H9 (cell line): Measurements from ENCODE around the gene ABCA3. TPM values are rescaled to one million over a fixed set of nuclear protein-coding genes. Genes with fewer than 3 reads are reported as not detected.

ENCODE experiments used
- DNase-seq: peaks from one replicate; pipeline ENCODE4 v3.0.0-alpha.2; 2017
- H2AFZ ChIP-seq: one replicate; pipeline ENCODE4 v1.6.1; 2013; ENCODE audit warnings: mild to moderate bottlenecking, low read length, control low read depth, moderate library complexity
- H2AK5ac ChIP-seq: 2 replicates; pipeline ENCODE4 v1.6.1; 2013; ENCODE audit warnings: low read length, control low read depth, mixed read lengths; ENCODE audit not compliant: insufficient read length
- H2BK120ac ChIP-seq: one replicate; pipeline ENCODE4 v1.6.1; 2013; ENCODE audit warnings: low read depth, mild to moderate bottlenecking, low read length, control low read depth, inconsistent platforms; ENCODE audit not compliant: poor library complexity, severe bottlenecking
- H2BK12ac ChIP-seq: 2 replicates; pipeline ENCODE4 v1.6.1; 2013; ENCODE audit warnings: low read length, control low read depth, mixed read lengths, low read depth; ENCODE audit not compliant: insufficient read length
- H2BK15ac ChIP-seq: 2 replicates; pipeline ENCODE4 v1.6.1; 2013; ENCODE audit warnings: low read depth, low read length, control low read depth
- H2BK20ac ChIP-seq: one replicate; pipeline ENCODE4 v1.6.1; 2013; ENCODE audit warnings: low read depth, mild to moderate bottlenecking, low read length, control low read depth, inconsistent platforms; ENCODE audit not compliant: poor library complexity, severe bottlenecking
- H2BK5ac ChIP-seq: 2 replicates; pipeline ENCODE4 v1.6.1; 2013; ENCODE audit warnings: low read length, control low read depth, mixed read lengths; ENCODE audit not compliant: insufficient read length
- H3K14ac ChIP-seq: 2 replicates; pipeline ENCODE4 v1.6.1; 2013; ENCODE audit warnings: low read length, control low read depth; ENCODE audit not compliant: insufficient read depth
- H3K18ac ChIP-seq: 2 replicates; pipeline ENCODE4 v1.6.1; 2013; ENCODE audit warnings: low read depth, mild to moderate bottlenecking, mixed read lengths, low read length, control low read depth; ENCODE audit not compliant: insufficient read length
- H3K23ac ChIP-seq: 2 replicates; pipeline ENCODE4 v1.6.1; 2013; ENCODE audit warnings: low read length, control low read depth, mixed read lengths, low read depth; ENCODE audit not compliant: insufficient read length
- H3K23me2 ChIP-seq: 2 replicates; pipeline ENCODE4 v1.6.1; 2013; ENCODE audit warnings: low read depth, mild to moderate bottlenecking, mixed read lengths, low read length, control low read depth; ENCODE audit not compliant: insufficient read length, poor library complexity, severe bottlenecking
- H3K27ac ChIP-seq: 2 replicates; pipeline ENCODE4 v1.5.1; 2013; ENCODE audit warnings: low read length, control low read depth, mixed read lengths, low read depth; ENCODE audit not compliant: insufficient read length
- H3K27me3 ChIP-seq: 2 replicates; pipeline ENCODE4 v1.6.1; 2013; ENCODE audit warnings: low read length, control low read depth, inconsistent platforms; ENCODE audit not compliant: insufficient read depth
- H3K4ac ChIP-seq: 2 replicates; pipeline ENCODE4 v1.6.1; 2013; ENCODE audit warnings: low read depth, mild to moderate bottlenecking, control low read depth, inconsistent platforms, low read length, moderate library complexity
- H3K4me1 ChIP-seq: 2 replicates; pipeline ENCODE4 v1.6.1; 2013; ENCODE audit warnings: low read length, control low read depth, inconsistent platforms; ENCODE audit not compliant: insufficient read depth
- H3K4me2 ChIP-seq: 2 replicates; pipeline ENCODE4 v1.6.1; 2013; ENCODE audit warnings: low read length, control low read depth, mixed read lengths; ENCODE audit not compliant: insufficient read length, insufficient read depth
- H3K56ac ChIP-seq: 2 replicates; pipeline ENCODE4 v1.6.1; 2013; ENCODE audit warnings: low read depth, mild to moderate bottlenecking, mixed read lengths, low read length, control low read depth; ENCODE audit not compliant: insufficient read length
- H3K79me1 ChIP-seq: 2 replicates; pipeline ENCODE4 v1.6.1; 2013; ENCODE audit warnings: low read depth, mild to moderate bottlenecking, moderate library complexity, low read length, control low read depth, inconsistent platforms; ENCODE audit not compliant: insufficient read depth, poor library complexity, severe bottlenecking
- H3K79me2 ChIP-seq: 2 replicates; pipeline ENCODE4 v1.6.1; 2013; ENCODE audit warnings: low read length, control low read depth, inconsistent platforms; ENCODE audit not compliant: insufficient read depth
- H3K9ac ChIP-seq: 2 replicates; pipeline ENCODE4 v1.6.1; 2013; ENCODE audit warnings: low read length, control low read depth, mixed read lengths; ENCODE audit not compliant: insufficient read length; ENCODE audit errors: extremely low read depth
- H3K9me3 ChIP-seq: one replicate; pipeline ENCODE4 v1.6.1; 2013; ENCODE audit warnings: low read depth, low read length, inconsistent platforms; ENCODE audit not compliant: control insufficient read depth
- H3T11ph ChIP-seq: one replicate; pipeline ENCODE4 v1.6.1; 2013; ENCODE audit warnings: mild to moderate bottlenecking, low read length, control low read depth, inconsistent platforms
- H4K20me1 ChIP-seq: one replicate; pipeline ENCODE4 v1.6.1; 2013; ENCODE audit not compliant: control insufficient read depth, insufficient read length, insufficient read depth
- H4K5ac ChIP-seq: 2 replicates; pipeline ENCODE4 v1.6.1; 2013; ENCODE audit warnings: low read depth, mild to moderate bottlenecking, mixed read lengths, low read length, control low read depth; ENCODE audit not compliant: insufficient read length
- H4K8ac ChIP-seq: replicated peaks from 2 replicates; pipeline ENCODE4 v1.6.1; 2013; ENCODE audit warnings: low read length, control low read depth, mixed read lengths, low read depth; ENCODE audit not compliant: insufficient read length
- H4K91ac ChIP-seq: 2 replicates; pipeline ENCODE4 v1.6.1; 2013; ENCODE audit warnings: low read depth, mild to moderate bottlenecking, moderate library complexity, mixed read lengths, low read length, control low read depth; ENCODE audit not compliant: insufficient read length
- H3K27ac Mint-ChIP-seq, 3 experiments: 2 replicates in 2 of 3; 3 replicates in 1 of 3; pipeline ENCODE4 v1.8.0; 2020 to 2021; ENCODE audit warnings: mixed read lengths in 3 of 3, mild to moderate bottlenecking in 1 of 3, moderate library complexity in 1 of 3
- H3K27me3 Mint-ChIP-seq: 2 replicates; pipeline ENCODE4 v1.8.0; 2021; ENCODE audit warnings: low read depth, mild to moderate bottlenecking, moderate library complexity, mixed read lengths
- H3K36me3 Mint-ChIP-seq, 3 experiments: 2 replicates in 2 of 3; 3 replicates in 1 of 3; pipeline ENCODE4 v1.8.0; 2020 to 2021; ENCODE audit warnings: low read depth in 3 of 3, mixed read lengths in 3 of 3; ENCODE audit not compliant: insufficient read depth in 1 of 3
- H3K4me1 Mint-ChIP-seq, 2 experiments: 2 replicates each; pipeline ENCODE4 v1.8.0; 2020; ENCODE audit warnings: mixed read lengths in 2 of 2
- H3K4me3 Mint-ChIP-seq, 2 experiments: 2 replicates in 1 of 2; 3 replicates in 1 of 2; pipeline ENCODE4 v1.8.0; 2020 to 2021; ENCODE audit warnings: mild to moderate bottlenecking in 2 of 2, mixed read lengths in 2 of 2, moderate library complexity in 1 of 2
- H3K9me3 Mint-ChIP-seq, 2 experiments: 2 replicates in 1 of 2; 3 replicates in 1 of 2; pipeline ENCODE4 v1.8.0; 2020; ENCODE audit warnings: mild to moderate bottlenecking in 2 of 2, mixed read lengths in 2 of 2, moderate library complexity in 1 of 2
- WGBS: extraction: QIAGEN DNeasy Blood & Tissue Kit; methylation state at CpG from one replicate; pipeline ENCODE4 v1.1.7; 2013; ENCODE audit warnings: missing lambda C conversion rate, low lambda C conversion rate, mixed read lengths; ENCODE audit not compliant: insufficient read length; ENCODE audit errors: extremely low coverage; 5-methylcytosine and 5-hydroxymethylcytosine counted together
- total RNA-seq: library from RNA; stranded (reverse); gene quantifications from 2 replicates; pipeline ENCODE4 v1.2.1, GENCODE V29; 2021
- TF ChIP-seq, protein P1 (sequence below): fragments of 200-600 bp; sonication (generic); conservative IDR thresholded peaks from 3 replicates; pipeline ENCODE4 v1.8.0; 2021; ENCODE audit warnings: antibody characterized with exemption, mild to moderate bottlenecking

The ABCA3 gene
- total RNA-seq, 1 experiment from 2014 or later, result 8.0 TPM

DNA sequence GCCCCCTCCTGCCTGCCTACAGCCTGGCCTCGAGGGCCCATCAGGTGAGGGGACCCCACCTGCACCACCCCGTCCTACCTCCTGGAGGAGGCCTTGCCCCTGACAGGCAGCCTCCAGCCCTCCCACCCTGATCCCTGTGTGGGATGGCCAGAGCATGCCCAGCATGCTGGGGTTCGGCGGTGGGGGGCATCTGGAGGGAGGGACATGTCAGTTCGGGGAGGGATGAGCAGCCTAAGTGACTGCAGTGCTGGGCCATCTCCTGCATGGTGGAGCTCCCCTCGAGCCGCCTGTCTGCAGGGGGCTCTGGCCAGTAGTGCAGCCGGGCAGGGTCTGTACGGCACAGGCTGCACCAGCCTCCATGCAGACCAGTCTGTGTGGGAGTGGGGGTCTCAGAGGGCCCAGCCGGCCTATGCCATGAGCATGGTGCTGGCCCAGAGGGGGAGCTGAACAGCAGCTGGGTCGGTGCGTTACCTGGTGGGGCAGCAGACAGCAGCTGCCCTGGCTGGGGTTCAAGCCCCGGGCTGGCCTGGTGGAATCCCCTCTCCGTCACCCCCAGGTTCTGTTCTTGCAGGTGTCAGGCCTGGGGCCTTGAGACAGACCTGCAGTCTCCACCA lies 68.6 kb downstream of the ABCA3 start:
- Histone ChIP-seq H2BK20ac (no peak overlapping the region), H3K4me1 (no peaks in the 10 kb centered on the region), H3K14ac (no peak overlapping the region; the same call in 1 of the 2 replicates), H3K23ac (no peak overlapping the region), H3K27ac (no peak overlapping the region), H2BK120ac (no peak overlapping the region), H3K79me2 (peaks cover 6% of the 10 kb centered on the region; the same call in 1 of the 2 replicates), H4K20me1 (no peaks in the 10 kb centered on the region), H3K56ac (no peak overlapping the region), H3K79me1 (no peaks in the 10 kb centered on the region), H3K9me3 (no peaks in the 10 kb centered on the region), H4K5ac (no peak overlapping the region), H4K8ac (no peak overlapping the region), H3K4ac (no peak overlapping the region), H3T11ph (no peak overlapping the region), H3K18ac (no peak overlapping the region), H2BK15ac (no peak overlapping the region), H3K27me3 (no peaks in the 10 kb centered on the region), H3K9ac (no peak overlapping the region), H2AFZ (no peak overlapping the region), H3K23me2 (no peaks in the 10 kb centered on the region), H2AK5ac (no peak overlapping the region), H2BK12ac (no peak overlapping the region), H2BK5ac (no peak overlapping the region), H3K4me2 (no peak overlapping the region), H4K91ac (no peak overlapping the region)
- peaks cover 12 to 16% of the 10 kb centered on the region in 2 experiments for H3K4me1 Mint-ChIP-seq
- no peak for DNase-seq
- WGBS, result no CpG with 5 or more reads among the region's 14 CpGs
- H3K27me3 Mint-ChIP-seq, result peaks cover 6% of the 10 kb centered on the region; the same call in 1 of the 2 replicates
- no peaks in the 10 kb centered on the region for H3K9me3 Mint-ChIP-seq
- no peak overlapping the region for H3K4me3 Mint-ChIP-seq
- TF ChIP-seq, protein P1, sequence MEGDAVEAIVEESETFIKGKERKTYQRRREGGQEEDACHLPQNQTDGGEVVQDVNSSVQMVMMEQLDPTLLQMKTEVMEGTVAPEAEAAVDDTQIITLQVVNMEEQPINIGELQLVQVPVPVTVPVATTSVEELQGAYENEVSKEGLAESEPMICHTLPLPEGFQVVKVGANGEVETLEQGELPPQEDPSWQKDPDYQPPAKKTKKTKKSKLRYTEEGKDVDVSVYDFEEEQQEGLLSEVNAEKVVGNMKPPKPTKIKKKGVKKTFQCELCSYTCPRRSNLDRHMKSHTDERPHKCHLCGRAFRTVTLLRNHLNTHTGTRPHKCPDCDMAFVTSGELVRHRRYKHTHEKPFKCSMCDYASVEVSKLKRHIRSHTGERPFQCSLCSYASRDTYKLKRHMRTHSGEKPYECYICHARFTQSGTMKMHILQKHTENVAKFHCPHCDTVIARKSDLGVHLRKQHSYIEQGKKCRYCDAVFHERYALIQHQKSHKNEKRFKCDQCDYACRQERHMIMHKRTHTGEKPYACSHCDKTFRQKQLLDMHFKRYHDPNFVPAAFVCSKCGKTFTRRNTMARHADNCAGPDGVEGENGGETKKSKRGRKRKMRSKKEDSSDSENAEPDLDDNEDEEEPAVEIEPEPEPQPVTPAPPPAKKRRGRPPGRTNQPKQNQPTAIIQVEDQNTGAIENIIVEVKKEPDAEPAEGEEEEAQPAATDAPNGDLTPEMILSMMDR, result no peak
- peaks cover under 1 to 8% (median 4%) of the 10 kb centered on the region in 3 experiments; a peak in 5 of 7 replicates for H3K36me3 Mint-ChIP-seq
- no peak overlapping the region; a peak in 1 of 7 replicates for H3K27ac Mint-ChIP-seq
